Right lobe of liver (tissue), 4 donors: ENCODE measurements around the gene KCND3.

Source experiments
- CTCF ChIP-seq, 4 donors: fragments of 200-600 bp in 3 of 4; fragments of 450-650 bp in 1 of 4; IDR thresholded peaks; one replicate each; pipeline versions ENCODE4 v1.5.1 to v1.8.0; 2016 to 2022; ENCODE audit warnings: antibody characterized with exemption in 4 of 4, mild to moderate bottlenecking in 2 of 4
- POLR2A ChIP-seq: fragments of 450-650 bp; IDR thresholded peaks from one replicate; pipeline ENCODE4 v1.6.1; 2017; ENCODE audit warnings: antibody characterized with exemption, mild to moderate bottlenecking
- donor health status: DM: no; HTN: no; CAD: no.
- donor health status: DM: no; HTN: no; CAD: no.
- donor health status: DM: no; HTN: yes; CAD: no.

- TF ChIP-seq CTCF (IDR thresholded peaks at IDR 0.05) = no peak
- no peak for TF ChIP-seq POLR2A
Measured at GRCh38 chr1:111778066-111778465, 211.4 kb downstream of the KCND3 start.
